ENCODE results near the gene HAAO.

The HAAO gene

DNA sequence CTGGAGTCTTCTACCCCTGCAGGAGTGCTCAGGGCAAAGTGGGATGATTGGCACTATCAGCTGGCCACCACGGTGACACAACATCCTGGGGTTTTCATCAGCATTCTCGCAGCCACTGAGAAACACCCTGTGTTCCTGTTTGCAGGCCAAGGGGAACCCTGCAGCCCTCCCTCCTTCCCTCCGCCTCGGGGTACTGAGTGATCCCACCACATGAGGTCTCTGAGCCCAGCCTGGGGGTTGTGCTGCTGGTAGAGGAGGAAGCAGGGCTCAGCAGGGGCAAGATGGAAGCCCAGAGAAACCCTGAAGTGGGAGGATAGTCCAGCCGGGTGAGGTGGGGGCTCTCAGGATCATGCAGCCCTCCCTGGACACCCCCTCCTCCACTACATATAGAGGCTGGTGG, 28.3 kb downstream of the HAAO start, which contains the start of gene OXER1:
OXER1 (minus strand) TSS at position 40 of the 400 bp plus-strand sequence. CDS start 73 bp downstream, outside the sequence.
- Histone ChIP-seq H3K4me3 (ENCODE audit: insufficient read depth in 1 of 2, low read depth in 1 of 2, low read length in 2 of 2) (no peak within 1 kb of the TSS), H3K23ac (ENCODE audit: low read length in 2 of 2) (no peak within 1 kb of the TSS), H2BK120ac (ENCODE audit: low read depth, low read length) (no peak within 1 kb of the TSS), H2BK12ac (ENCODE audit: low read length in 2 of 2) (no peak within 1 kb of the TSS), H3K36me3 (ENCODE audit: control insufficient read depth in 1 of 2, insufficient read depth in 2 of 2, low read depth in 1 of 2, low read length in 2 of 2) (peaks cover 4 to 47% of the 10 kb centered on the region in 2 experiments), H2AFZ (ENCODE audit: low read depth, low read length) (peak within 1 kb of the TSS; percentile 7), H2BK5ac (ENCODE audit: low read depth, low read length, poor library complexity, severe bottlenecking) (no peak within 1 kb of the TSS), H3K4ac (ENCODE audit: low read depth in 1 of 2, low read length in 2 of 2) (no peak within 1 kb of the TSS), H3K9me3 (ENCODE audit: control insufficient read depth, low read length) (no peaks in the 10 kb centered on the region), H3K27me3 (ENCODE audit: control insufficient read depth in 1 of 2, insufficient read depth in 1 of 2, low read length in 2 of 2) (no peaks in the 10 kb centered on the region), H2AK5ac (ENCODE audit: low read length, severe bottlenecking) (no peak within 1 kb of the TSS), H3K79me1 (replicated peaks; ENCODE audit: low read length, poor library complexity, severe bottlenecking) (no peaks in the 10 kb centered on the region), H4K8ac (ENCODE audit: low read length) (no peak within 1 kb of the TSS), H3K18ac (ENCODE audit: low read depth in 1 of 2, low read length in 2 of 2) (no peak within 1 kb of the TSS), H4K91ac (ENCODE audit: low read length) (no peak within 1 kb of the TSS), H3K4me1 (ENCODE audit: control insufficient read depth, insufficient read depth, low read depth, low read length) (no peaks in the 10 kb centered on the region), H2BK15ac (ENCODE audit: low read depth, poor library complexity, severe bottlenecking) (no peak within 1 kb of the TSS), H3K27ac (ENCODE audit: low read length, poor library complexity, severe bottlenecking) (no peak within 1 kb of the TSS), H3K9ac (ENCODE audit: low read length) (no peak within 1 kb of the TSS), H3K14ac (ENCODE audit: low read length in 2 of 2) (no peak within 1 kb of the TSS), H3K4me2 (ENCODE audit: low read length, poor library complexity, severe bottlenecking) (no peak within 1 kb of the TSS)
- no peak for DNase-seq
- WGBS, result 96% methylated on average over 5 of the region's 5 CpGs

DNA sequence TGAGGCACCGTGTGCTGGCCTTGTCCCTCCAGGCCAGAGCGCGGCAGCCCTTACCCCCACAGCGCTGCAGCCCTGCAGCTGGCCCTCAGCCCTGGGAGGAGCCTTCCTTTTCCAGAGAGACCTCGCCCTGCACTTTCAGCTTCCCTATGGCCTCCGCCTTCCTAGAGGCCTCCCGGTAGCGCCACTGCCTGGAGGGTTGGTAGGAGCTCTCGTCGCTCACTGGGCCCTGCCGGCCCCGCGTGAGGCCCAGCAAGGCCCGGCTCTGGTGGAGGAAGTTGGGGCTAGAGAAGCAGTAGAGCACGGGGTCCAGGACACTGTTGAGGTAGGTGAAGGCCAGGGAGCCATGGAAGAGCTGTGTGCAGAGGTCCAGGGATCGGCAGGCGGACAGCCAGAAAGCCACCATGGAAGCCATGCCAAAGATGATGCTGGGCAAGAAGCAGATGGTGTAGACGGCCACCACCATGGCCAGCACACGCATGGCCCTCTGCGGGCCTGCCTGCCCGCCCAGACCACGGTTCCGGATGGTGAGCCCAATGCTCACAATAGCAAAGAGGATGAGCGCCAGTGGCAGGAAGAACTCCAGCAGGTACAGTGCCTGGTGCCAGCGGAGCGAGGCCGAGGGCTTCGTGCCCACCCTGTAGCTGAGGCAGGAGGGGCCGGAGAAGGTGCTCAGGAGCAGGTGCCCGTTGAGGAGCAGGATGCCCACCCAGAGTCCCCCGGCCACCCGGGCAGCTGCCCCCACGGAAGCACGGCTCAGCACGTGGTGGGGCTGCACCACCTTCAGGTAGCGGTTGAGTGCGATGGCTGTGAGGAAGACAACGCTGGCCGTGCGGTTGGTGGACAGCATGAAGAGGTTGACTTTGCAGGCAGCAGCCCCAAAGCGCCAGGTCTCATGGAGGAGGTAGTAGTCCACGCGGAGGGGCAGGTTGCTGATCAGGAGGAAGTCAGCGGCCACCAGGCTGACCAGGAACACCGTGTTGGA, 29.3 kb downstream of the HAAO start:
- Histone ChIP-seq H4K8ac (ENCODE audit: low read length) (no peak overlapping the region), H3K9ac (ENCODE audit: low read length) (no peak overlapping the region), H3K4me3 (ENCODE audit: insufficient read depth in 1 of 2, low read depth in 1 of 2, low read length in 2 of 2) (no peak overlapping the region), H3K4me1 (ENCODE audit: control insufficient read depth, insufficient read depth, low read depth, low read length) (no peaks in the 10 kb centered on the region), H3K27me3 (ENCODE audit: control insufficient read depth in 1 of 2, insufficient read depth in 1 of 2, low read length in 2 of 2) (no peaks in the 10 kb centered on the region), H2BK15ac (ENCODE audit: low read depth, poor library complexity, severe bottlenecking) (no peak overlapping the region), H3K18ac (ENCODE audit: low read depth in 1 of 2, low read length in 2 of 2) (no peak overlapping the region), H3K14ac (ENCODE audit: low read length in 2 of 2) (no peak overlapping the region), H3K23ac (ENCODE audit: low read length in 2 of 2) (no peak overlapping the region), H3K27ac (ENCODE audit: low read length, poor library complexity, severe bottlenecking) (no peak overlapping the region), H2BK120ac (ENCODE audit: low read depth, low read length) (no peak overlapping the region), H3K36me3 (ENCODE audit: control insufficient read depth in 1 of 2, insufficient read depth in 2 of 2, low read depth in 1 of 2, low read length in 2 of 2) (peaks cover 4 to 45% of the 10 kb centered on the region in 2 experiments), H2BK12ac (ENCODE audit: low read length in 2 of 2) (no peak overlapping the region), H2AK5ac (ENCODE audit: low read length, severe bottlenecking) (no peak overlapping the region), H3K4ac (ENCODE audit: low read depth in 1 of 2, low read length in 2 of 2) (no peak overlapping the region), H3K79me1 (replicated peaks; ENCODE audit: low read length, poor library complexity, severe bottlenecking) (no peaks in the 10 kb centered on the region), H2BK5ac (ENCODE audit: low read depth, low read length, poor library complexity, severe bottlenecking) (no peak overlapping the region), H2AFZ (ENCODE audit: low read depth, low read length) (no peak overlapping the region), H3K4me2 (ENCODE audit: low read length, poor library complexity, severe bottlenecking) (no peak overlapping the region), H4K91ac (ENCODE audit: low read length) (no peak overlapping the region), H3K9me3 (ENCODE audit: control insufficient read depth, low read length) (no peaks in the 10 kb centered on the region)
- DNase-seq, result no peak
- 96% methylated on average over 45 of the region's 45 CpGs for WGBS

DNA sequence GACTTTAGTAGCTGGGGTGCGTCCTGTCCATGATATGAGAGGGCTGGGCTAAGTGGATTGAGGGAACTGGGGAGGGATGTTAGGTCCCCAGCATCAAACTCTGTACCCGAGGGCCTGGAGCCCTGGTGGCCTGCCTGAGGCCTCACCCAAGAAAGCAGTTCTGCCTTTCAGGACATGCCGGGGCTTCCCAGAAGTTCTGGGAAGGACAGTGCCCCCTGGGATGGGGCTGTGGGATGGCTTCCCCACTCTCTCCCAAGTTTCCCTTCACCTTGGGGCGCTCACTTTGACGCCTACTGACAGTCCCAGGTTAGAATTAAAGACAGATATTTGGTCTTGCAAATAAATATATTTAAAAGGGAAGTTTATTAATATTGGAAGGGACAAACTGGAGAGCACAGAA, 30.2 kb downstream of the HAAO start:
- H4K8ac ChIP-seq (ENCODE audit: low read length), result no peak overlapping the region
- H3K4me2 ChIP-seq (ENCODE audit: low read length, poor library complexity, severe bottlenecking), result no peak overlapping the region
- no peaks in the 10 kb centered on the region for H3K9me3 ChIP-seq (ENCODE audit: control insufficient read depth, low read length)
- H2BK5ac ChIP-seq (ENCODE audit: low read depth, low read length, poor library complexity, severe bottlenecking), result no peak overlapping the region
- H3K18ac ChIP-seq (ENCODE audit: low read depth in 1 of 2, low read length in 2 of 2), result no peak overlapping the region
- H2AK5ac ChIP-seq (ENCODE audit: low read length, severe bottlenecking), result no peak overlapping the region
- no peak overlapping the region for H2BK12ac ChIP-seq (ENCODE audit: low read length in 2 of 2)
- no peak overlapping the region for H3K23ac ChIP-seq (ENCODE audit: low read length in 2 of 2)
- no peak overlapping the region for H3K27ac ChIP-seq (ENCODE audit: low read length, poor library complexity, severe bottlenecking)
- 85% methylated on average over 5 of the region's 5 CpGs for WGBS
- no peak overlapping the region for H3K4ac ChIP-seq (ENCODE audit: low read depth in 1 of 2, low read length in 2 of 2)
- H3K9ac ChIP-seq (ENCODE audit: low read length), result no peak overlapping the region
- H2BK15ac ChIP-seq (ENCODE audit: low read depth, poor library complexity, severe bottlenecking), result no peak overlapping the region
- no peaks in the 10 kb centered on the region for H3K79me1 ChIP-seq (replicated peaks; ENCODE audit: low read length, poor library complexity, severe bottlenecking)
- H3K27me3 ChIP-seq (ENCODE audit: control insufficient read depth in 1 of 2, insufficient read depth in 1 of 2, low read length in 2 of 2), result no peaks in the 10 kb centered on the region
- H3K4me1 ChIP-seq (ENCODE audit: control insufficient read depth, insufficient read depth, low read depth, low read length), result peaks cover under 1% of the 10 kb centered on the region
- no peak overlapping the region for H4K91ac ChIP-seq (ENCODE audit: low read length)
- H3K36me3 ChIP-seq (ENCODE audit: control insufficient read depth in 1 of 2, insufficient read depth in 2 of 2, low read depth in 1 of 2, low read length in 2 of 2), result peaks cover 4 to 41% of the 10 kb centered on the region in 2 experiments
- no peak overlapping the region for H2AFZ ChIP-seq (ENCODE audit: low read depth, low read length)
- H3K14ac ChIP-seq (ENCODE audit: low read length in 2 of 2), result no peak overlapping the region
- H2BK120ac ChIP-seq (ENCODE audit: low read depth, low read length), result no peak overlapping the region
- H3K4me3 ChIP-seq (ENCODE audit: insufficient read depth in 1 of 2, low read depth in 1 of 2, low read length in 2 of 2), result no peak overlapping the region
- no peak for DNase-seq

DNA sequence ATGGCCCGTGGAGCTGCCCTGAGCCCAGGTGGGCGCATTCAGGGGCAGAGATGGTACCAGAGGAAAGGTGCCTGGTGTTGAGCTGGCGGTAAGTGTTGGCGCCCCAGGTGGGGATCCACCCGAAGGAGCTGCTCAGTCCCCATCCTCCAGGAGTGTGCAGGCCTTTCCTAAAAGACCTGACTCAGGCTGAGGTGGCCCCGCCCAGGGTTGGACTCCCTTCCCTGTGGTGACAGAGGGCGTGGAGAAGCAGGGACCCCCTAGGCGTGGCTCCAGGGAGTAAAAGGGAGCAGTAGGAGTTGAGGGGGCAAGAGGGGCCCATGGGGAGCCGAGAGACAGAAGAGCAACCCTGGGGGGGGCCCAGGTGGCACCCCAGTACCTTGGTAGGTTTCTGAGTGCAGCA, 30.8 kb downstream of the HAAO start:
- Histone ChIP-seq H2BK12ac (ENCODE audit: low read length in 2 of 2) (no peak overlapping the region), H3K79me1 (replicated peaks; ENCODE audit: low read length, poor library complexity, severe bottlenecking) (no peaks in the 10 kb centered on the region), H4K91ac (ENCODE audit: low read length) (no peak overlapping the region), H3K23ac (ENCODE audit: low read length in 2 of 2) (no peak overlapping the region), H2BK120ac (ENCODE audit: low read depth, low read length) (no peak overlapping the region), H3K9ac (ENCODE audit: low read length) (no peak overlapping the region), H4K8ac (ENCODE audit: low read length) (no peak overlapping the region), H2AFZ (ENCODE audit: low read depth, low read length) (no peak overlapping the region), H3K4me2 (ENCODE audit: low read length, poor library complexity, severe bottlenecking) (no peak overlapping the region), H3K27ac (ENCODE audit: low read length, poor library complexity, severe bottlenecking) (no peak overlapping the region), H3K9me3 (ENCODE audit: control insufficient read depth, low read length) (no peaks in the 10 kb centered on the region), H3K14ac (ENCODE audit: low read length in 2 of 2) (no peak overlapping the region), H2BK15ac (ENCODE audit: low read depth, poor library complexity, severe bottlenecking) (no peak overlapping the region), H3K36me3 (ENCODE audit: control insufficient read depth in 1 of 2, insufficient read depth in 2 of 2, low read depth in 1 of 2, low read length in 2 of 2) (peaks cover 4 to 46% of the 10 kb centered on the region in 2 experiments), H3K4me3 (ENCODE audit: insufficient read depth in 1 of 2, low read depth in 1 of 2, low read length in 2 of 2) (no peak overlapping the region), H3K4ac (ENCODE audit: low read depth in 1 of 2, low read length in 2 of 2) (no peak overlapping the region), H3K27me3 (ENCODE audit: control insufficient read depth in 1 of 2, insufficient read depth in 1 of 2, low read length in 2 of 2) (no peaks in the 10 kb centered on the region), H3K18ac (ENCODE audit: low read depth in 1 of 2, low read length in 2 of 2) (no peak overlapping the region), H2BK5ac (ENCODE audit: low read depth, low read length, poor library complexity, severe bottlenecking) (no peak overlapping the region), H2AK5ac (ENCODE audit: low read length, severe bottlenecking) (no peak overlapping the region), H3K4me1 (ENCODE audit: control insufficient read depth, insufficient read depth, low read depth, low read length) (peaks cover 4% of the 10 kb centered on the region)
- no peak for DNase-seq
- 89% methylated on average over 9 of the region's 9 CpGs for WGBS
